Brain microvascular endothelial cell (primary cell): ENCODE data around the gene FARP2.

ENCODE experiments used
- DNase-seq: peaks from one replicate; pipeline ENCODE4 v3.0.0-alpha.2; 2020
- H3K27ac ChIP-seq: fragments of 250-450 bp; sonication (Bioruptor Pico); 2 replicates; pipeline ENCODE4 v1.5.1; 2020; ENCODE audit warnings: mild to moderate bottlenecking, moderate library complexity
- H3K27me3 ChIP-seq: fragments of 250-450 bp; sonication (Bioruptor Pico); replicated peaks from 2 replicates; pipeline ENCODE4 v1.5.1; 2020; ENCODE audit warnings: mild to moderate bottlenecking
- H3K36me3 ChIP-seq: fragments of 250-450 bp; sonication (Bioruptor Pico); replicated peaks from 2 replicates; pipeline ENCODE4 v1.5.1; 2020; ENCODE audit warnings: mild to moderate bottlenecking
- H3K4me3 ChIP-seq: 2 replicates; pipeline ENCODE4 v1.5.1; 2011; ENCODE audit warnings: low read depth, mild to moderate bottlenecking, control low read depth, low read length, moderate library complexity
- in situ Hi-C: cut with HindIII; loops from 2 replicates; pipeline ENCODE4 v1.10.0; 2017; ENCODE audit warnings: low sequenced_read_pairs, low pct_ligation_motif_present
- TF ChIP-seq, protein P1 (sequence below): IDR thresholded peaks from 2 replicates; pipeline ENCODE4 v1.5.1; 2011; ENCODE audit warnings: low read depth, mild to moderate bottlenecking, moderate library complexity, low read length, control low read depth, inconsistent platforms; ENCODE audit errors: missing control alignments

FARP2 gene

DNA sequence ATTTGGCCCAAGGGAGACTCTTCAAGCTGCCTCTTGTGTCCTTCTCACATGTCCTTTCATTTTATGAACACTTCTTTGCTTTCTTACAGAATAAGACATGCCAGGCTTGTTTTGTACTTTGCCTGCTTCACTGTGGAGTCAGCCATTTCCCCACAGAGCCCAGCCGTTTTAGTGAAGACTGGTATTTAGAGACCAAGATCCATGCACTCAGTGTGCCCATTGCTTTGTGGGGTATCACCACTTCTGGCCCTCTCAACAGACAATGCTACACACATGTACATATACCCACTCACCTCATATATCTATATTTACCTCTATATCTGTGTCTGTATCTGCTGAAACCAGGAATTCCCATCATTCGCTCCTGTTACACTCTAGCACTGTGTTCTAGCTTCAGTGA is 74.1 kb downstream of the FARP2 start:
- Histone ChIP-seq H3K36me3 (peaks cover 13% of the 10 kb centered on the region), H3K27me3 (no peaks in the 10 kb centered on the region), H3K27ac (no peak overlapping the region), H3K4me3 (no peak overlapping the region)
- TF ChIP-seq, protein P1, sequence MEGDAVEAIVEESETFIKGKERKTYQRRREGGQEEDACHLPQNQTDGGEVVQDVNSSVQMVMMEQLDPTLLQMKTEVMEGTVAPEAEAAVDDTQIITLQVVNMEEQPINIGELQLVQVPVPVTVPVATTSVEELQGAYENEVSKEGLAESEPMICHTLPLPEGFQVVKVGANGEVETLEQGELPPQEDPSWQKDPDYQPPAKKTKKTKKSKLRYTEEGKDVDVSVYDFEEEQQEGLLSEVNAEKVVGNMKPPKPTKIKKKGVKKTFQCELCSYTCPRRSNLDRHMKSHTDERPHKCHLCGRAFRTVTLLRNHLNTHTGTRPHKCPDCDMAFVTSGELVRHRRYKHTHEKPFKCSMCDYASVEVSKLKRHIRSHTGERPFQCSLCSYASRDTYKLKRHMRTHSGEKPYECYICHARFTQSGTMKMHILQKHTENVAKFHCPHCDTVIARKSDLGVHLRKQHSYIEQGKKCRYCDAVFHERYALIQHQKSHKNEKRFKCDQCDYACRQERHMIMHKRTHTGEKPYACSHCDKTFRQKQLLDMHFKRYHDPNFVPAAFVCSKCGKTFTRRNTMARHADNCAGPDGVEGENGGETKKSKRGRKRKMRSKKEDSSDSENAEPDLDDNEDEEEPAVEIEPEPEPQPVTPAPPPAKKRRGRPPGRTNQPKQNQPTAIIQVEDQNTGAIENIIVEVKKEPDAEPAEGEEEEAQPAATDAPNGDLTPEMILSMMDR: no peak
- DNase-seq: no peak
- in situ Hi-C loops: no loop called here

DNA sequence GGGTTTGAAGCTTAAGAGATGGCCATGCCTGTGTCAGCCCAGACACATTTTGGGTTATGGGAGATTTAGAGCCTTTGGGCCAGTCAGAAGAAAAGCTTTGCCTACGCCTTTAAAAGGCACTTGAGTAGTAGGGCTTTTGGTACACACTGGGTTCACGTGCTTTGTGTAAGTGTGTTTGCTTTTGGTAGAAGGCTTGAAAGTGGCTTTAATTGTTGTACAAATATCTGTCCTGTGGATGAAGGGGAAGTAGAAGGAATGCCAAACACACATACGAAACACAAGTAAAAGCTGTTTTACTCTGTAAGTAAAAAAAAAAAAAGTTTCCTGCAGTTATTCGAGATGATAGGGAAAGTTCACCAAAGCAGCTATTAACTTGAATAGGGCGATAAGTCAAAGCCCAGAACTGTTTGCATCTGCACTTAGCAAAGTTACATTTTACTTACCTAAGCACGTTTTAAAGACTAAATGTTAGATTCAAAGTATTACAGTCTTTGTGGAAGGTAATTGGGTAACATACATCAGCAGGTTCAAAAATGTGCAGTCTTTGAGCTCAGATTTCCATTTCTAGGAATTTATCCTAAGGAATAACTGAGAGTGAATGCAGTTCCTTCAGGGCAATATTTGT is 76.9 kb downstream of the FARP2 start:
- peaks cover 28% of the 10 kb centered on the region for H3K36me3 ChIP-seq
- no peak overlapping the region for H3K4me3 ChIP-seq
- in situ Hi-C loops: no loop called here
- TF ChIP-seq, protein P1: no peak
- no peaks in the 10 kb centered on the region for H3K27me3 ChIP-seq
- no peak for DNase-seq
- no peak overlapping the region for H3K27ac ChIP-seq

DNA sequence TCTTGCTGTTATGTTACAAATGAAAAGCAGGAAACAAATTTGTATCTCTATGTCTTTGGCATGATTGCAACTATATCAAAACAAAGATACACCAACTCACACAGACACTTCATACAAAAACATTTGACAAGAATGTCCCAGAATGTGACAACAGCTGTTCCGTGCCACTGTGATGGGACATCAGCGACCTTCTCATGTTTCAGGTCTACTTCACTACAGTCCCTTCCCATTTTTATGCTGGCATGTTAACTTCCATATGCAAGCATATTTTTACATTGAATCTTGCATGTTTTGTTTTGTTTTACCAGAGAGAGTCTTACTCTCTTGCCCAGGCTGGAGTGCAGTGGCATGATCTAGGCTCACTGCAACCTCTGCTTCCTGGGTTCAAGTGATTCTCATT is 81.1 kb downstream of the FARP2 start:
- DNase-seq: no peak
- Histone ChIP-seq H3K4me3 (no peak overlapping the region), H3K27me3 (no peaks in the 10 kb centered on the region), H3K27ac (no peak overlapping the region), H3K36me3 (peaks cover 51% of the 10 kb centered on the region)
- TF ChIP-seq, protein P1: no peak
- in situ Hi-C loops: no loop called here

DNA sequence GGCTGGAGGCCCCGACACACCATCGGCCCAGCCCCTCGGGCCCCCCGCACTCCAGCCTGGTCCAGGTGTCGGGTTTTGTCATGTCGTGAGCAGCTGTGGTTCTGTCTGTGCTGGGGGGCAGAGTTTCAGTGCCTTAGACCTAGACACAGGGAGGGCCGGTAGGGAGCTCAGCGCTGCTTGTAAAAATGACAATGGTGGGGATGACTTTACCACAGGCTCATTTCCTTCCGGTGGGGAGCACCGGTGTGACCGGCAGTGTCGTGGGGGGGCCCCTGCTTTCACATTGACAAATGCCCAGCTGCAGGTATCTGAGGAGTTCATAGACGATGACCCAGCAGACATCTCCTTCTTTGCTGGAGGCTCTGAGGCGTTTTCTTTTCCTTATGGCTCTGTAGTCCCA is 85.4 kb downstream of the FARP2 start:
- Histone ChIP-seq H3K27ac (no peak overlapping the region), H3K36me3 (peaks cover 45% of the 10 kb centered on the region), H3K27me3 (no peaks in the 10 kb centered on the region), H3K4me3 (no peak overlapping the region)
- no peak for DNase-seq
- in situ Hi-C loops: no loop called here
- TF ChIP-seq, protein P1: no peak

DNA sequence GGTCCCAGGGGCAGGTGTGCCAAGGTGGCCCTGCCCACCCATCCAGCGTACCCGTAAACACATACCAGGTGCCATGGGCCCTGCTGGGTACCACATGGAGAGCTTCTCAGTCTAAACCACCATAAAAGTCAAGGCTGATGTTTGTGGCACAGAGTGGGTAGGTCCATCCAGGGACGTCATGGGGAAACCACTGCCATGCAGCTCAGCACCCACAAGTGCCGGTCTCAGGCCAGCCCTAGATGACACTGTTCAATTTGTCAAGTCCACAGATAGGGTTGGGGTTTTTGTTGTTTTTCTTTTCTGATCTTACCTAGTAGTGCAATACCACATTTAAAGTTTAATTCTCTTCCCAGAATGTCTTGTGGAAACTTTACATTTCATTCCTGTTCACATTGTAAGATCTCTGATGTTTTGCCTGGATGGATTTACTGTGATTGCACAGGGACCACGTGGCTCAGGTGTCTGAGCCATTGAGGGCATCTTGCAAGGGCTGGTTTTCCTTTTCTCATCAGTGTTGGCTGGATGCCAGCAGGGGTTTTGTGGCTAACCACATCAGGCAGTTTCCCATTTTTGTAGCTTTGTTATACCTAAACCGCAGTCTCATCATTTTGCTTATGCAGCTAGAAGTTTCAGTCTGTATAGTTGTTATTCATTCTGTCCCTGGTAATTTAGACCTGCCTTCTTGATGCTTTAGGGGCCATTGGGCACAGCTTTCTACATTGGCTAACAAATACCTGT is 87.6 kb downstream of the FARP2 start:
- H3K36me3 ChIP-seq: peaks cover 29% of the 10 kb centered on the region
- H3K27ac ChIP-seq: no peak overlapping the region
- in situ Hi-C loops: no loop called here
- peak; percentile 51 for DNase-seq
- no peaks in the 10 kb centered on the region for H3K27me3 ChIP-seq
- H3K4me3 ChIP-seq: no peak overlapping the region
- TF ChIP-seq, protein P1: no peak
